Measurements from ENCODE around the gene DHRS1.

- TF ChIP-seq CTCF (conservative IDR thresholded peaks at IDR 0.05 in 1 of 2, IDR thresholded peaks at IDR 0.05 in 1 of 2; ENCODE audit: low read depth in 1 of 2, low read length in 2 of 2) (no peak), EZH2 (IDR thresholded peaks at IDR 0.05; ENCODE audit: low read length, missing control alignments) (no peak)
Measured at GRCh38 chr14:24255438-24255837, 44.1 kb downstream of the DHRS1 start.
